ENCODE data around the gene FZD10. TPM values are rescaled to one million over a fixed set of nuclear protein-coding genes. Genes with fewer than 3 reads are reported as not detected.

The FZD10 gene
- total and polyA plus RNA-seq, 2 experiments from 2014 or later, result 0.11 to 0.45 TPM

DNA sequence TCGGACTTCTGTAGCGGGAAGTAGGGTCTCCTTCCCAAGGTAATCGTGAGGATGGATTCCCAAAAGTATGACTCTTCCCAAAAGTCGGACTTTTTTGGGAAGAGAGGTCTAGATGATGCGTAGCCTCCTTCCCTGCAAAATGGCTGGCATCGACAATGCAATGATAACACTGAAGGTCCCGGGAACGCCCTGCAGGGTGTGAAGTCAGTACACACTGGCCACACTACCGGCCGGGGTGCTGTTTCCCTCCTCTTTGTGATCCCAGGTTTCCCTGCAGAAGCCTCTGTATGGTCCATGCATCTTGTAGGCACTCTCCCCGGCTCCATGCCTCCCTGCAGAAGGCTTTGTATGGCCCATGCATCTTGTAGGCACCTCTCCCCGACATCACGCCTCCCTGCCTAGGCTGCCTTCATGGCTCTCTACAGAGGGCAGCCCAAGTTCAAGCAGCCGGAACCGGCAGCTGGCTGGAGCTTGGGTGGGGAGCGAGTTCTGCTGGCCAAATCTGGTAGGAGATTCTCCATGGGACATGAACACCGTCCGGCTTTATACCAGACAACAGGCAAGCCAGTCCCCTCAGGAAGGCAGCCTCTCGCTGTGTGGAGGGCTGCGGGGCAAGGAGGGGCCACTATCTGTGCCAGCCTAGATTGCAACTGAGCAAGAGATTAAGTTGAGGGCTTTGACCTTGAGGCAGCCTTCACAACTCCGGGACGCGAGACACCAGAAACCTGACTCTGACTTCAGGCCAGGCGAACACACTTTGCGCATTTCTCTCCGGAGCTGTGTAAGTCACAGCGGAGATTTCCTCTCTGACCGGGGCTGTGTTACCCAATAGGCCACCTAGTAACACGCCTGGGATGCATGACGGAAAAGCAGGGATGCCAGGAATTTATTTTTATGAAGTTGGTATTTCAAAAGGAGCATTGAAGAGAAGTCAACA lies 23.5 kb downstream of the FZD10 start:
- no peak overlapping the region for H3K27ac ChIP-seq (ENCODE audit: low read depth)
- ATAC-seq, result no peak
- no peaks in the 10 kb centered on the region for H3K36me3 ChIP-seq (ENCODE audit: insufficient read depth)
- peaks cover 42% of the 10 kb centered on the region for H3K36me3 Mint-ChIP-seq (ENCODE audit: low read depth)
- H3K27me3 ChIP-seq (ENCODE audit: insufficient read depth), result no peaks in the 10 kb centered on the region
- DNase-seq (ENCODE audit: low spot score), result no peak
- H3K4me3 ChIP-seq, result no peak overlapping the region
- peaks cover 2% of the 10 kb centered on the region for H3K27me3 Mint-ChIP-seq (ENCODE audit: insufficient read depth, low read depth, poor library complexity)
- no peak overlapping the region for H3K4me3 Mint-ChIP-seq
- H3K9me3 Mint-ChIP-seq, result peaks cover 82% of the 10 kb centered on the region
- no peaks in the 10 kb centered on the region for H3K79me2 ChIP-seq (replicated peaks; ENCODE audit: insufficient read depth)
- no peak overlapping the region for H3K4me2 ChIP-seq
- no peaks in the 10 kb centered on the region for H3K9me2 ChIP-seq (ENCODE audit: insufficient read depth)
- no peak overlapping the region for H2AFZ ChIP-seq
- H3F3A ChIP-seq (replicated peaks; ENCODE audit: low read depth), result no peaks in the 10 kb centered on the region
- no peak for TF ChIP-seq EZH2phosphoT487 (IDR thresholded peaks at IDR 0.05; ENCODE audit: unreplicated experiment)
- no peak for TF ChIP-seq ETS1 (IDR thresholded peaks at IDR 0.05)
- TF ChIP-seq, protein P1, sequence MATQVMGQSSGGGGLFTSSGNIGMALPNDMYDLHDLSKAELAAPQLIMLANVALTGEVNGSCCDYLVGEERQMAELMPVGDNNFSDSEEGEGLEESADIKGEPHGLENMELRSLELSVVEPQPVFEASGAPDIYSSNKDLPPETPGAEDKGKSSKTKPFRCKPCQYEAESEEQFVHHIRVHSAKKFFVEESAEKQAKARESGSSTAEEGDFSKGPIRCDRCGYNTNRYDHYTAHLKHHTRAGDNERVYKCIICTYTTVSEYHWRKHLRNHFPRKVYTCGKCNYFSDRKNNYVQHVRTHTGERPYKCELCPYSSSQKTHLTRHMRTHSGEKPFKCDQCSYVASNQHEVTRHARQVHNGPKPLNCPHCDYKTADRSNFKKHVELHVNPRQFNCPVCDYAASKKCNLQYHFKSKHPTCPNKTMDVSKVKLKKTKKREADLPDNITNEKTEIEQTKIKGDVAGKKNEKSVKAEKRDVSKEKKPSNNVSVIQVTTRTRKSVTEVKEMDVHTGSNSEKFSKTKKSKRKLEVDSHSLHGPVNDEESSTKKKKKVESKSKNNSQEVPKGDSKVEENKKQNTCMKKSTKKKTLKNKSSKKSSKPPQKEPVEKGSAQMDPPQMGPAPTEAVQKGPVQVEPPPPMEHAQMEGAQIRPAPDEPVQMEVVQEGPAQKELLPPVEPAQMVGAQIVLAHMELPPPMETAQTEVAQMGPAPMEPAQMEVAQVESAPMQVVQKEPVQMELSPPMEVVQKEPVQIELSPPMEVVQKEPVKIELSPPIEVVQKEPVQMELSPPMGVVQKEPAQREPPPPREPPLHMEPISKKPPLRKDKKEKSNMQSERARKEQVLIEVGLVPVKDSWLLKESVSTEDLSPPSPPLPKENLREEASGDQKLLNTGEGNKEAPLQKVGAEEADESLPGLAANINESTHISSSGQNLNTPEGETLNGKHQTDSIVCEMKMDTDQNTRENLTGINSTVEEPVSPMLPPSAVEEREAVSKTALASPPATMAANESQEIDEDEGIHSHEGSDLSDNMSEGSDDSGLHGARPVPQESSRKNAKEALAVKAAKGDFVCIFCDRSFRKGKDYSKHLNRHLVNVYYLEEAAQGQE (IDR thresholded peaks at IDR 0.05; ENCODE audit: unreplicated experiment), result no peak
- no peak for TF ChIP-seq ZNF331 (CRISPR knock-in tag; IDR thresholded peaks at IDR 0.05; ENCODE audit: low read depth)
- TF ChIP-seq CREB1 (CRISPR knock-in tag; IDR thresholded peaks at IDR 0.05; ENCODE audit: low read depth), result no peak
- TF ChIP-seq ZNF114 (CRISPR knock-in tag; IDR thresholded peaks at IDR 0.05), result no peak
- no peak for TF ChIP-seq POLR2AphosphoS5 (IDR thresholded peaks at IDR 0.05; ENCODE audit: low read depth)
- no peak for TF ChIP-seq STAT1 (IDR thresholded peaks at IDR 0.05; ENCODE audit: unreplicated experiment)
- TF ChIP-seq, protein P2, sequence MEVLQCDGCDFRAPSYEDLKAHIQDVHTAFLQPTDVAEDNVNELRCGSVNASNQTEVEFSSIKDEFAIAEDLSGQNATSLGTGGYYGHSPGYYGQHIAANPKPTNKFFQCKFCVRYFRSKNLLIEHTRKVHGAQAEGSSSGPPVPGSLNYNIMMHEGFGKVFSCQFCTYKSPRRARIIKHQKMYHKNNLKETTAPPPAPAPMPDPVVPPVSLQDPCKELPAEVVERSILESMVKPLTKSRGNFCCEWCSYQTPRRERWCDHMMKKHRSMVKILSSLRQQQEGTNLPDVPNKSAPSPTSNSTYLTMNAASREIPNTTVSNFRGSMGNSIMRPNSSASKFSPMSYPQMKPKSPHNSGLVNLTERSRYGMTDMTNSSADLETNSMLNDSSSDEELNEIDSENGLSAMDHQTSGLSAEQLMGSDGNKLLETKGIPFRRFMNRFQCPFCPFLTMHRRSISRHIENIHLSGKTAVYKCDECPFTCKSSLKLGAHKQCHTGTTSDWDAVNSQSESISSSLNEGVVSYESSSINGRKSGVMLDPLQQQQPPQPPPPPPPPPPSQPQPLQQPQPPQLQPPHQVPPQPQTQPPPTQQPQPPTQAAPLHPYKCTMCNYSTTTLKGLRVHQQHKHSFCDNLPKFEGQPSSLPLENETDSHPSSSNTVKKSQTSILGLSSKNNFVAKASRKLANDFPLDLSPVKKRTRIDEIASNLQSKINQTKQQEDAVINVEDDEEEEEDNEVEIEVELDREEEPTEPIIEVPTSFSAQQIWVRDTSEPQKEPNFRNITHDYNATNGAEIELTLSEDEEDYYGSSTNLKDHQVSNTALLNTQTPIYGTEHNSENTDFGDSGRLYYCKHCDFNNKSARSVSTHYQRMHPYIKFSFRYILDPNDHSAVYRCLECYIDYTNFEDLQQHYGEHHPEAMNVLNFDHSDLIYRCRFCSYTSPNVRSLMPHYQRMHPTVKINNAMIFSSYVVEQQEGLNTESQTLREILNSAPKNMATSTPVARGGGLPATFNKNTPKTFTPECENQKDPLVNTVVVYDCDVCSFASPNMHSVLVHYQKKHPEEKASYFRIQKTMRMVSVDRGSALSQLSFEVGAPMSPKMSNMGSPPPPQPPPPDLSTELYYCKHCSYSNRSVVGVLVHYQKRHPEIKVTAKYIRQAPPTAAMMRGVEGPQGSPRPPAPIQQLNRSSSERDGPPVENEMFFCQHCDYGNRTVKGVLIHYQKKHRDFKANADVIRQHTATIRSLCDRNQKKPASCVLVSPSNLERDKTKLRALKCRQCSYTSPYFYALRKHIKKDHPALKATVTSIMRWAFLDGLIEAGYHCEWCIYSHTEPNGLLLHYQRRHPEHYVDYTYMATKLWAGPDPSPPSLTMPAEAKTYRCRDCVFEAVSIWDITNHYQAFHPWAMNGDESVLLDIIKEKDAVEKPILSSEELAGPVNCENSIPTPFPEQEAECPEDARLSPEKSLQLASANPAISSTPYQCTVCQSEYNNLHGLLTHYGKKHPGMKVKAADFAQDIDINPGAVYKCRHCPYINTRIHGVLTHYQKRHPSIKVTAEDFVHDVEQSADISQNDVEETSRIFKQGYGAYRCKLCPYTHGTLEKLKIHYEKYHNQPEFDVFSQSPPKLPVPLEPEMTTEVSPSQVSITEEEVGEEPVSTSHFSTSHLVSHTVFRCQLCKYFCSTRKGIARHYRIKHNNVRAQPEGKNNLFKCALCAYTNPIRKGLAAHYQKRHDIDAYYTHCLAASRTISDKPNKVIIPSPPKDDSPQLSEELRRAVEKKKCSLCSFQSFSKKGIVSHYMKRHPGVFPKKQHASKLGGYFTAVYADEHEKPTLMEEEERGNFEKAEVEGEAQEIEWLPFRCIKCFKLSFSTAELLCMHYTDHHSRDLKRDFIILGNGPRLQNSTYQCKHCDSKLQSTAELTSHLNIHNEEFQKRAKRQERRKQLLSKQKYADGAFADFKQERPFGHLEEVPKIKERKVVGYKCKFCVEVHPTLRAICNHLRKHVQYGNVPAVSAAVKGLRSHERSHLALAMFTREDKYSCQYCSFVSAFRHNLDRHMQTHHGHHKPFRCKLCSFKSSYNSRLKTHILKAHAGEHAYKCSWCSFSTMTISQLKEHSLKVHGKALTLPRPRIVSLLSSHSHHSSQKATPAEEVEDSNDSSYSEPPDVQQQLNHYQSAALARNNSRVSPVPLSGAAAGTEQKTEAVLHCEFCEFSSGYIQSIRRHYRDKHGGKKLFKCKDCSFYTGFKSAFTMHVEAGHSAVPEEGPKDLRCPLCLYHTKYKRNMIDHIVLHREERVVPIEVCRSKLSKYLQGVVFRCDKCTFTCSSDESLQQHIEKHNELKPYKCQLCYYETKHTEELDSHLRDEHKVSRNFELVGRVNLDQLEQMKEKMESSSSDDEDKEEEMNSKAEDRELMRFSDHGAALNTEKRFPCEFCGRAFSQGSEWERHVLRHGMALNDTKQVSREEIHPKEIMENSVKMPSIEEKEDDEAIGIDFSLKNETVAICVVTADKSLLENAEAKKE (CRISPR knock-in tag; IDR thresholded peaks at IDR 0.05), result no peak
- no peak for TF ChIP-seq CTCF (conservative IDR thresholded peaks at IDR 0.05; ENCODE audit: low read depth in 2 of 2)
- no peak for TF ChIP-seq JUNB (IDR thresholded peaks at IDR 0.05; ENCODE audit: unreplicated experiment)
- no peak for TF ChIP-seq EZH2 (IDR thresholded peaks at IDR 0.05; ENCODE audit: low read depth, unreplicated experiment)
- TF ChIP-seq NANOG (IDR thresholded peaks at IDR 0.05; ENCODE audit: borderline replicate concordance), result no peak
- no peaks in the 10 kb centered on the region for H3K4me1 Mint-ChIP-seq
- H3K4me1 ChIP-seq (ENCODE audit: insufficient read depth), result no peaks in the 10 kb centered on the region
- H3K27ac Mint-ChIP-seq, result no peak overlapping the region
- H4K20me1 ChIP-seq (replicated peaks; ENCODE audit: insufficient read depth), result no peaks in the 10 kb centered on the region

Data from GM23338 (cell line).